Epithelial cell of esophagus (primary cell): ENCODE data around the gene HCST.
"Not testable (repeated sequence)": the region's sequence is repeated elsewhere in the genome, so short reads cannot be mapped to it uniquely, and the experiment has no call there.

ENCODE experiments used
- DNase-seq: peaks from one replicate; pipeline ENCODE4 v3.0.0; 2010; ENCODE audit warnings: low read depth
- H3K4me3 ChIP-seq: 2 replicates; pipeline ENCODE4 v1.5.1; 2011; ENCODE audit warnings: mild to moderate bottlenecking, low read length, control low read depth
- CTCF ChIP-seq: IDR thresholded peaks from 2 replicates; pipeline ENCODE4 v1.5.1; 2011; ENCODE audit warnings: low read depth, mild to moderate bottlenecking, low read length, control low read depth, inconsistent platforms; ENCODE audit not compliant: insufficient read depth; ENCODE audit errors: missing control alignments

HCST gene

GRCh38 chr19:35888398-35888797, 13.9 kb upstream of the HCST start:
- TF ChIP-seq CTCF = no peak
- DNase-seq = no peak

GRCh38 chr19:35889370-35890112, 12.8 kb upstream of the HCST start:
- no peak overlapping the region for H3K4me3 ChIP-seq
- no peak for TF ChIP-seq CTCF
- DNase-seq = no peak

More at GRCh38 chr19:35888398-35888797, 13.9 kb upstream of the HCST start:
- H3K4me3 ChIP-seq = no peak overlapping the region

GRCh38 chr19:35890113-35890650, 12.1 kb upstream of the HCST start:
- H3K4me3 ChIP-seq = no peak overlapping the region
- DNase-seq = no peak
- no peak for TF ChIP-seq CTCF

DNA sequence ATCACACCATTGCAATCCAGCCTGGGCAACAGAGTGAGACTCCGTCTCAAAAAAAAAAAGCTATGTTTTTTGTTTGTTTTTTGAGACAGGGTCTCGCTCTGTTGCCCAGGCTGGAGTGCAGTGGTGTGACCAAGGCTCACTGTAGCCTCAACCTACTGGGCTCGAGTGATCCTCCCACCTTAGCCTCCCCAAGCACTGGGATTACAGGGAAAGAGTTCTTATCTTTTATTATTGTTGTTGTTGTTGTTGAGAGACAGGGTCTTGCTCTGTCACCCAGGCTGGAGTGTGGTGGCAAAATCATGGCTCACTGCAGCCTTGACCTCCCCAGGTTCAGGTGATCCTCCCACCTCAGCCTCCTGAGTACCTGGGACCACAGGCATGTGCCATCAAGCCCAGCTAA, 10.5 kb upstream of the HCST start:
- DNase-seq, H3K4me3 ChIP-seq: not testable (repeated sequence)

GRCh38 chr19:35894342-35894741, 8.0 kb upstream of the HCST start:
- no peak for TF ChIP-seq CTCF
- no peak for DNase-seq
- no peak overlapping the region for H3K4me3 ChIP-seq

GRCh38 chr19:35895911-35896642, 6.3 kb upstream of the HCST start:
- TF ChIP-seq CTCF = no peak
- H3K4me3 ChIP-seq = no peak overlapping the region
- no peak for DNase-seq

DNA sequence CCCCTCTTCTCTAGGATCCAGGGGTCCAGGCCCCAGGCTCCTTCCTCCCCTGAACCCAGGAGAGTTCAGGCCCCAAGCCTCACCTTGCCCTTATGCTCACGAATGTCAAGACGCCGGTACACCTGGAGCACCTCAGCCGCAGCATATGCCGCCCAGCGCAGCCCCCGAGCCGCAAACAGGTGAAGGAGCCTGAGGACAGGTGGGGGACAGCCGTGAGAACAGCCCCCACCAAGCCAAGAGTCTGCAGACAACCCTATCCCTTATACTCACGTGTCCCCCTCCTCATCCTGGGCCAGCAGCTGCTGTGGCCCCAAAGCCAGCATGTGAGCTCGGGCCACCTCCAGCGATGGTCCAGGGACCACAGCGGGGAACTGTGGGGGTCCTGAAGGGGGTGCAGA, 5.7 kb upstream of the HCST start:
- DNase-seq = no peak
- H3K4me3 ChIP-seq = no peak overlapping the region
- TF ChIP-seq CTCF = no peak
